Activated CD4-positive, alpha-beta T cell treated with anti-CD3 and anti-CD28 coated beads, Interleukin-2, amount 10 ng/mL, durations not matched to agents 7 days and 5 days (primary cell): ENCODE measurements around the gene LCP1. TPM values are rescaled to one million over a fixed set of nuclear protein-coding genes. Genes with fewer than 3 reads are reported as not detected.

Experiments
- CTCF ChIA-PET: fragments of 350-600 bp; sonication (Branson Sonifier 250); formaldehyde crosslinking; loops from one replicate; lab custom pipeline; 2021; ENCODE audit warnings: antibody characterized with exemption; lab: Charles Lee
- POLR2A ChIA-PET: fragments of 350-600 bp; sonication (Branson Sonifier 250); formaldehyde crosslinking; loops from one replicate; lab custom pipeline; 2021; ENCODE audit warnings: antibody characterized with exemption; lab: Charles Lee
- DNase-seq: peaks from one replicate; pipeline ENCODE4 v3.0.0-alpha.2; 2020
- H3K27ac Mint-ChIP-seq: one replicate; pipeline ENCODE4 v1.8.0; 2021; ENCODE audit warnings: mild to moderate bottlenecking, moderate library complexity, mixed read lengths
- H3K27me3 Mint-ChIP-seq: one replicate; pipeline ENCODE4 v1.8.0; 2021; ENCODE audit warnings: mixed read lengths
- H3K36me3 Mint-ChIP-seq: one replicate; pipeline ENCODE4 v1.8.0; 2021; ENCODE audit warnings: low read depth, mixed read lengths
- H3K4me1 Mint-ChIP-seq: one replicate; pipeline ENCODE4 v1.8.0; 2021; ENCODE audit warnings: mixed read lengths
- H3K4me3 Mint-ChIP-seq: one replicate; pipeline ENCODE4 v1.8.0; 2021; ENCODE audit warnings: mild to moderate bottlenecking, moderate library complexity, mixed read lengths
- H3K9me3 Mint-ChIP-seq: one replicate; pipeline ENCODE4 v1.8.0; 2021; ENCODE audit warnings: mixed read lengths
- total RNA-seq, 2 experiments: library from RNA; stranded (reverse); gene quantifications; one replicate each; pipeline ENCODE4 v1.2.3, GENCODE V29; 2021

The LCP1 gene
- total RNA-seq, 2 experiments from 2014 or later = 1,260 to 1,323 TPM

DNA sequence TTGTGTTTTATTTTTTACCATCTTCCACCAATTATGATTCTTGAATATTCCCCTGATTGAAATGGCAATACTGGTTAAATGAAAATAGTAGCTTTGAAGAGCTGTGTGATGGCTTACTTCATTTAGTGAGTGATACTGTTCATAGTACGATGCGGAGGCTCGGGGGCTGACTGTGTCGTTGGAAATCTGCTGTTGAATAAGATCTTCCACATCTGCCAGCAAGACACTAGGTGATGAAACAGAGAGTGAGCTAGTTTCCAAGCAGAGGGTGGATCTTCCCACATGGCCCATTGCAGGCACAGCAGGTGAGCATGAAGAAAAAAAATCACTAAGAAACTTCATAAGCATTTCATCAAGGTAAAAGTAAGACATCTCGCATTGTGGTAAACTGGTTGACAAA is 99.7 kb downstream of the LCP1 start:
- no peak for DNase-seq
- ChIA-PET CTCF (interaction anchor here (1.0 to 1.4 kb wide), 2 partner anchors 28 to 44 kb away, joined by 3 to 4 read pairs; no protein-coding TSS in a partner anchor), POLR2A (no interaction called here)
- peaks cover 8% of the 10 kb centered on the region for H3K4me1 Mint-ChIP-seq
- peaks cover 8% of the 10 kb centered on the region for H3K27me3 Mint-ChIP-seq
- no peaks in the 10 kb centered on the region for H3K9me3 Mint-ChIP-seq
- H3K4me3 Mint-ChIP-seq = no peak overlapping the region
- H3K27ac Mint-ChIP-seq = no peak overlapping the region
- H3K36me3 Mint-ChIP-seq = no peaks in the 10 kb centered on the region

DNA sequence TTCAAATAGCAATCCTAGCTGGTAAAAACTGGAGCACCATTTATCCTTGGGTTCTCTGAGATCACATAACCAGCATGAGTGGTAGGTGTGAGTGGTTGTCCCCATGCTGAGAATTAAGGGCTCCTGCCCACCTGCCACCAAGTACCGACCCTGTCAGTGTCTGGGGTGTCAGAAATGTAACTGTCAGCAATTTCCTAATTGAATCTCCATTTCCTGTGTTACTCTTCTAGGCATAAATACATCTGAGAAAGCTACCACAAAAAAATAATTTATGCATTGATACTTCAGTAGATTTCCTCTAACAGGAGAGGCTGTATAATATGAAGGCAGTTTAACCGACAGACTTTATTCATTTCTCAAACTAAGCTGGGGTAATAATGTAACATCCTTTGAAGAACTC is 102.2 kb downstream of the LCP1 start:
- POLR2A ChIA-PET = no interaction called here
- DNase-seq = no peak
- CTCF ChIA-PET = no interaction called here
- Mint-ChIP-seq H3K4me3 (no peak overlapping the region), H3K4me1 (peaks cover 8% of the 10 kb centered on the region), H3K27me3 (peaks cover 17% of the 10 kb centered on the region), H3K36me3 (no peaks in the 10 kb centered on the region), H3K9me3 (no peaks in the 10 kb centered on the region), H3K27ac (no peak overlapping the region)

DNA sequence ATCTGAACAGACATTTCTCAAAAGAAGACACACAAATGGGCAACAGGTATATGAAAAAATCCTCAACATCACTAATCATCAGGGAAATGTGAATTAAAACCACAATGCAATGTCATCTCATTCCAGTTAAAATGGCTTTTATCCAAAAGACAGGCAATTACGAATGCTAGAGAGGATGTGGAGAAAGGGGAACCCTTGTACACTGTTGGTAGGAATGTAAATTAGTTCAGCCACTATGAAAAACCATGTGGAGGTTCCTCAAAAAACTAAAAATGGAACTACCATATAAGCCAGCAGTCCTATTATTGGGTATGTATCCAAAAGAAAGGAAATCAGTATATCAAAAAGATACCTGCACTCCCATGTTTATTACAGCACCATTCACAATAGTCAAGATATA is 104.7 kb downstream of the LCP1 start:
- ChIA-PET POLR2A (no interaction called here), CTCF (no interaction called here)
- H3K36me3 Mint-ChIP-seq = no peaks in the 10 kb centered on the region
- DNase-seq = no peak
- H3K27ac Mint-ChIP-seq = no peak overlapping the region
- H3K4me1 Mint-ChIP-seq = peaks cover 8% of the 10 kb centered on the region
- H3K27me3 Mint-ChIP-seq = peaks cover 16% of the 10 kb centered on the region
- no peak overlapping the region for H3K4me3 Mint-ChIP-seq
- no peaks in the 10 kb centered on the region for H3K9me3 Mint-ChIP-seq

DNA sequence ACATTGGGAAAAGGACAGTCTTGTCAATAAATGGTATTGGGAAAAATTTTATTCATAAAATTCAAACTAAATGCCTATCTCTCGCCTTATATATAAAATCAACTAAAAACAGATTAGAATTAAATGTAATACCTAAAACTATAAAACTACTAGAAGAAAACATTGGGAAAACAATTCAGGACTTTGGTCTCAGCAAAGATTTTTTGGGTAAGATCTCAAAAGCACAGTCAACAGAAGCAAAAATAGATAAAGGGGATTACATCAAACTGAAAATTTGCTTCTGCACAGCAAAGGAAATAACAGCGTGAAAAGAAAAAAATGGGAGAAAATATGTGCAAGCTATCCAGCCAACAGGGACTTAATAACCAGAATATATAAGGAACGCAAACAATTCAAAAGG is 105.2 kb downstream of the LCP1 start:
- DNase-seq = no peak
- H3K9me3 Mint-ChIP-seq = no peaks in the 10 kb centered on the region
- ChIA-PET CTCF (interaction anchor here (0.7 kb wide), 1 partner anchor 554 kb away, joined by 4 read pairs; no protein-coding TSS in a partner anchor), POLR2A (no interaction called here)
- peaks cover 15% of the 10 kb centered on the region for H3K27me3 Mint-ChIP-seq
- H3K27ac Mint-ChIP-seq = no peak overlapping the region
- H3K4me1 Mint-ChIP-seq = peaks cover 8% of the 10 kb centered on the region
- H3K36me3 Mint-ChIP-seq = no peaks in the 10 kb centered on the region
- no peak overlapping the region for H3K4me3 Mint-ChIP-seq

Other genes starting within 250 kb of the LCP1 start
- gene ZC3H13, start 129.4 kb downstream of the LCP1 start, total RNA-seq = 10 to 100 TPM; 38.0 to 50.0 TPM
- not detected for gene CPB2, start 77.1 kb downstream of the LCP1 start, total RNA-seq
- 1 to 10 TPM; 1.0 to 1.5 TPM for gene LRRC63, start 29.8 kb upstream of the LCP1 start, total RNA-seq
- gene RUBCNL, start 205.1 kb upstream of the LCP1 start, total RNA-seq = not detected